ENCODE results near the gene CDK11A.

Gene CDK11A

GRCh38 chr1:1672181-1672965, 51.8 kb downstream of the CDK11A start:
- DNase-seq (ENCODE audit: low read depth): no peak
- in situ Hi-C loops (cut with HindIII; ENCODE audit: low sequenced_read_pairs): no loop called here
- no peak for TF ChIP-seq CTCF (IDR thresholded peaks at IDR 0.05; ENCODE audit: low read depth, low read length, missing control alignments)
- no peak overlapping the region for H3K4me3 ChIP-seq (ENCODE audit: low read depth, low read length)

GRCh38 chr1:1671365-1672119, 52.6 kb downstream of the CDK11A start:
- no peak overlapping the region for H3K4me3 ChIP-seq (ENCODE audit: low read depth, low read length)
- TF ChIP-seq CTCF (IDR thresholded peaks at IDR 0.05; ENCODE audit: low read depth, low read length, missing control alignments): no peak
- in situ Hi-C loops (cut with HindIII; ENCODE audit: low sequenced_read_pairs): no loop called here
- no peak for DNase-seq (ENCODE audit: low read depth)

GRCh38 chr1:1670866-1671265, 53.3 kb downstream of the CDK11A start:
- no peak for DNase-seq (ENCODE audit: low read depth)
- no peak overlapping the region for H3K4me3 ChIP-seq (ENCODE audit: low read depth, low read length)
- in situ Hi-C loops (cut with HindIII; ENCODE audit: low sequenced_read_pairs): no loop called here
- TF ChIP-seq CTCF (IDR thresholded peaks at IDR 0.05; ENCODE audit: low read depth, low read length, missing control alignments): no peak

DNA sequence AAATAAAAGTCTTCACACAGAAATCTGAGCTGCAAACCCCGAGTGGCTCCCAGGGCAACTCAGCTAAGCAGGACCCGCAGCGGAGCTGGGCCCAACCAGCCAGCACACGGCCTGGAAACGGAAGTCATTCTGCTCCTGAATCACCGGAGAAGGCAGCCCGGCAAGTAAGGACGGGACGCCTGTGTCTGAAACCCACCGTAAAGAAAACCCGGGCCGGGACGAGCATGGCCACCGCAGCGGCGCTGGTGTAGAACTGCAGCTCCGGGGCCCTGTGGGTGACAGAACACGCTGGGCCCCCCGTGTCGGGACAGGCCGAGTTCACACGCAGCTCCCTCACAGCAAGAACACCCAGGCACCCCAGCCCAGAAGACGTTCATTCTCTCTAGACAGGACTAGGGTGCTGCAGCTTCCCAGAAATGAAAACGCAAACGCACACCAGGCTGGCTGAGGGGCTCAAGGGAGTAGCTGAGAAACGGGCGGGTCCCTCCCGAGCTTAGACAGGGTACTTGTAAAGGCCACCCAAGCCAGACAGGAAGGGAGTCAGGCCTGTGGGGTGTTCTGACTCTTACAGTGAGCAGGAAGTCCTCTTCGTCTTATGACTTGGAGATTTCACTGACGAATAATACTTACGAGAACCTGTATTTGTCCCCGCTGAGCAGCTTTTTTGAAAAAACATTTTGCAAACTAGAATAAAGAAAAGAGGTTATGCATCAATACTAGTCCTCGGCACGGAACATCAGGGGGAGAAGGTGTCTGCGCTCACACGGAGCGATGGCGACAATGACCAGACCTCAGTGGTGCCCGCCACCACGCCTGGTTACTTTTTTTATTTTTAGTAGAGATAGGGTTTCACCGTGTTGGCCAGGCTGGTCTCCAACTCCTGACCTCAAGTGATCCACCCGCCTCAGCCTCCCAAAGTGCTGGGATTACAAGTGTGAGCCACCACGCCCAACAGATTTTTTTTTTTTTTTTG, 54.4 kb downstream of the CDK11A start:
- in situ Hi-C loops (cut with HindIII; ENCODE audit: low sequenced_read_pairs): no loop called here
- TF ChIP-seq CTCF (IDR thresholded peaks at IDR 0.05; ENCODE audit: low read depth, low read length, missing control alignments): no peak

GRCh38 chr1:1666526-1666925, 57.6 kb downstream of the CDK11A start:
- in situ Hi-C loops (cut with HindIII; ENCODE audit: low sequenced_read_pairs): no loop called here
- no peak overlapping the region for H3K4me3 ChIP-seq (ENCODE audit: low read depth, low read length)
- no peak for DNase-seq (ENCODE audit: low read depth)
- TF ChIP-seq CTCF (IDR thresholded peaks at IDR 0.05; ENCODE audit: low read depth, low read length, missing control alignments): no peak

More for the DNA sequence above, 54.4 kb downstream of the CDK11A start:
- DNase-seq (ENCODE audit: low read depth): no peak
- no peak overlapping the region for H3K4me3 ChIP-seq (ENCODE audit: low read depth, low read length)

GRCh38 chr1:1665815-1666251, 58.3 kb downstream of the CDK11A start:
- peak; percentile 47 for TF ChIP-seq CTCF (IDR thresholded peaks at IDR 0.05; ENCODE audit: low read depth, low read length, missing control alignments)
- in situ Hi-C loops (cut with HindIII; ENCODE audit: low sequenced_read_pairs): no loop called here
- H3K4me3 ChIP-seq (ENCODE audit: low read depth, low read length): no peak overlapping the region
- DNase-seq (ENCODE audit: low read depth): no peak
